SK-N-MC (cell line): Measurements from ENCODE around the gene ADAMTS17.

ENCODE experiments used
- EZH2 ChIP-seq: fragments of 200-600 bp; sonication (generic); IDR thresholded peaks from one replicate; pipeline ENCODE4 v1.6.1; 2017; ENCODE audit warnings: antibody characterized with exemption
- POLR2AphosphoS5 ChIP-seq: IDR thresholded peaks from 2 replicates; pipeline ENCODE4 v1.6.1; 2012; ENCODE audit warnings: mild to moderate bottlenecking, low read depth, low read length, borderline replicate concordance

GRCh38 chr15:100278596-100279380 lies 63.0 kb downstream of the ADAMTS17 start:
- no peak for TF ChIP-seq POLR2AphosphoS5
- TF ChIP-seq EZH2 = no peak
